NCI-H146 (cell line): ENCODE data around the gene AQP2.

ENCODE experiments used
- DNase-seq: peaks from one replicate; lab custom pipeline; 2025; lab: John Stamatoyannopoulos, UW

Gene AQP2

GRCh38 chr12:49950273-49951251, at the start of gene AQP2:
Gene AQP2, plus strand, starts transcription at chr12:49950737. Its CDS starts 94 bp downstream, at chr12:49950831.
- peak; percentile 12 for DNase-seq

GRCh38 chr12:49901026-49901425, 49.5 kb upstream of the AQP2 start:
- DNase-seq: no peak

- no peak for DNase-seq
Measured at GRCh38 chr12:49901986-49902385, 48.6 kb upstream of the AQP2 start.

DNA sequence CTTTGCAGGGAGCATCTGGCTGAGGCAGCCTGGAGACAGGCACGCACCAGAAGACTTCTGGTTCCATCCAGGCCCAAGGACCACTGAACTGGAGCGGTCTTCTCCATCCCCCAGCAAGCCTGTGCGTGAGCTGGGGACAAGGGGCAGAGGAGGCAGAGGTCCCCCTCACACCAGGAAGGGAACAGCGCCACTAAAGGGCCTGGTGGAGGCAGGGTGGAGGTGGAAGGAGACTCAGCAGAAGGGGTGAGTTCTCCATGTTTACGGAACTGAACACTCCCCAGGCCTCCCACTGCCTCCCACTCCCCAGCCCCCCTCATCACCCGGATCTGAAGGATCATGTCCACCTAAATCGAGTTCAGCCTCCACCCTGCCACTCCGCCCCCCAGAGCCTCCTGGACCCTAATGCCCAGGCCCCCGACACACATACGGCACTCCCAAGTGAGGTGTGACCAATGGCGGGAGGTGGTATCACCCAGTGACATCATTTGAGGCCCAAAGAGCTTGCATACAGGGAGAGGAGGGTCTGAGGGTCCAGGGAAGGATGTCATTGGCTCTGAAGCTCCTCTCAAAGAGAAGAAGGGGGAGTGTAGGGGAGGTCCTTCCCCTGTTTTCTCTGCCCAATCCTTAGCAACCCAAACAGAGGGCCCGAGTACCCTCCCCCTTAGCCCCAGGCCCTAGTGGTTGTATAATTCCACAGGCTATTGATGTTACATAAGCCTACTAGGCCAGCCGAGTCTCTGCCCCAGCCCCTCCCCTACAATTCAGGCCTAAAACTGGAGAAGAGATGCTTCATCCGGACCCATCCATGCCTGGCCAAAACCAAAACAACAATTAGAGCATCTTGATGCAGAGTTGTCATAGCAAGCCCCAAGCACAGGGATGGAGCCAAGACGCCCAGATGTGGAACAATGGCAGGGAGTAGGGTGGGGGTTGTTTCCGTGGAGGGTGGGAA, 47.9 kb upstream of the AQP2 start:
- DNase-seq: no peak

GRCh38 chr12:49903351-49903699, 47.2 kb upstream of the AQP2 start:
- no peak for DNase-seq

GRCh38 chr12:49903700-49904423, 46.7 kb upstream of the AQP2 start, which contains the start of gene FAIM2:
Gene FAIM2, minus strand, starts transcription at chr12:49903900. Its CDS starts 108 bp downstream, at chr12:49903792.
- DNase-seq: peak; percentile 85

DNA sequence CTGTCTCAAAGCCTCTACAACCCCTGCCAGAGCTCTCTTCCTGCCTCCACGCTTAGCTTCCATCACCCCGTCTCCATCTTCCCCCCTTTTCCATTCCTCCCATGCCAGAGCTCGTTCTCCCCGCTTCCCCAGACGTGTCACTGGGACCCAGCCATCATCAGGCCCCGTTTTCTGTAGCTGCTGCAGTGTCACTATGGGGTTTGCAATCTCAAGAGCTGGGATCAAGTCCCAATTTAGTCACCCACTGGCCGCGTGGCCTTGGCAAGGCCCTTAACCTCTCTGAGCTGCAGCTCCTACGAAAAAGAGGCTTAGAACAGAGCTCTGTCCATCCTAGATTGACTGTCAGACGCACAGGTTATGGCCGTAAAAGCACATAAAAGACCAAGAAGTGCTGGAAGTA, 45.9 kb upstream of the AQP2 start:
- DNase-seq: no peak

DNA sequence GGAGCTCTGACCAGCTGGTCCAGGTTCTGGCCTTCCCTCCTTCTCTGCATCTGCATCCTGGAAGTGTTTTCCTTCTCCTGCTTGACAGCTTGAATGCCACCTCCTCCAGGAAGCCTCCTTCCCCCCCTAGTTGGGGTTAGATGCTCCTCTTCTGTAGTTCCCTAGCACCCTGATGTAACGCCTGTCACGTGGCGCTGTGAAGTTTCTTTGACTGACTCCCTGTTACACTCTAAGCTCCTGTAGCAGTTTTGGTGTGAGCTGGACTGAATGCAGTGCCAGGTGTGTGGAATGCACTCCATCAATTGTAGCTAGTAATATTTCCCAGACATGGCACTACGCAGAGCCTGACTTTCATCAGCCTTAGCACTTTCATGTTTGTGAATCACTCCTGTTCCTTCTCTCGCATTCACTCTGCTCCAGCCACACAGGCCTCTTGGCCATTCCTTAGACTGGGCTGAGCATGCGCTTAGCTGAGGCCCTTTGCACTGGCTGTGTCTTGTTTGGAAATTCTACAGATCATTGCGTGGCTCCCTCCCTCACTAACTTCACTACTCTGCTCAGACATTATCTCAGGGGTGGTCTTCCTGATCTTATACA, 44.7 kb upstream of the AQP2 start:
- DNase-seq: no peak

DNA sequence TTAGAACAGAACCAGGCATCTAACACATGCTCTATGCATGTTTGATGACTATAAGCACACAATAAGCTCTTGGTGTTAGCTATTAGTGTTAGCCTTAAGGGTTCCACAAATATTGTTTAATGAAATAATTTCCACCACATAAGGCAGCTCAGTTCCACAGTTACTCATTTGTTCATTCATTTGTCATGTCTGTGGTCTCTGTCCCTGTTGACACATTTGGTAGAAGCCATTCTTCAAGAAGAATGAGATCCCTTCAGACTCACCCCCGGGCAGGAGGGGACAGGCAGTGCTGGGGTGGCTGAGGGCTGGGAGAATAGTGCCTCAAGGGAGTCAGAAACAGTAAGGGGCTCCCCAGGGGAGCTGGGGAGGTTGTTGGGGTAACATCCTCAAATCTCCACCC, 43.2 kb upstream of the AQP2 start:
- no peak for DNase-seq

- DNase-seq: no peak
Measured at GRCh38 chr12:49909356-49909755, 41.2 kb upstream of the AQP2 start.

GRCh38 chr12:49909826-49910225, 40.7 kb upstream of the AQP2 start:
- no peak for DNase-seq

- DNase-seq: no peak
Measured at GRCh38 chr12:49910331-49911212, 40.0 kb upstream of the AQP2 start.

- DNase-seq: no peak
Measured at GRCh38 chr12:49911213-49911605, 39.3 kb upstream of the AQP2 start.

GRCh38 chr12:49912345-49913255, 37.9 kb upstream of the AQP2 start:
- no peak for DNase-seq

DNA sequence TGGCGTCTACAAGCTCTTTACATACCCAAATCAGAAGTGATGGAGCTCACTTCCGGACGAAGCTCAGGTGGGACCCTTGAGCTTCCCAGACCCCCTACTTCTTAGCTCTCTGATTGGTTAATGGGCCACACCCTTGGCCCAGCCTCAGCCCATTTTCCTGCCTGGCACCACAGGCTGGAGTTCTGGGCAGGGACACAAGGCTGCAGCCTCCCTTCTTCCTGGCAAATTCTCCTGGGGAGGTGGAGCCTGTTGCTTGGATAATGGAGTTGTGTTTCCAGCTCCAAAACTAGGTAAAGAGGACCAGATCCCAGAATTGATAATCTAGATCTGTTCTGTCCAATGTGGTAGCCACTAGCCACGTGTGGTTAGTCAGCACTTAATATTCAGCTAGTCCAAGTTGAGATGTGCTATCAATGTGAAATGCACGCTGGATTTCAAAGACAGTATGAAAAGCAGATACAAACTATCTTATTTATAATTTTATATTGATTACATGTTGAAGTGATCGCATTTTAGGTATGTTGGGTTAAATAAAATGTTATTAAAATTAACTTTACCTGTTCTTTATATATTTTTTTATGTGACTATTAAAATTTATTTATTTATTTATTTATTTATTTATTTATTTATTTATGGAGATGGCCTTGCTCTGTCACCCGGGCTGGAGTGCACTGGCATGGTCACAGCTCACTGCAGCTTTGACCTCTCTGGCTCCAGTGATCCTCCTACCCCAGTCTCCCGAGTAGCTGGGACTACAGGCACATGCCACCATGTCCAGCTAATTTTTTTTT, 34.2 kb upstream of the AQP2 start:
- no peak for DNase-seq

DNA sequence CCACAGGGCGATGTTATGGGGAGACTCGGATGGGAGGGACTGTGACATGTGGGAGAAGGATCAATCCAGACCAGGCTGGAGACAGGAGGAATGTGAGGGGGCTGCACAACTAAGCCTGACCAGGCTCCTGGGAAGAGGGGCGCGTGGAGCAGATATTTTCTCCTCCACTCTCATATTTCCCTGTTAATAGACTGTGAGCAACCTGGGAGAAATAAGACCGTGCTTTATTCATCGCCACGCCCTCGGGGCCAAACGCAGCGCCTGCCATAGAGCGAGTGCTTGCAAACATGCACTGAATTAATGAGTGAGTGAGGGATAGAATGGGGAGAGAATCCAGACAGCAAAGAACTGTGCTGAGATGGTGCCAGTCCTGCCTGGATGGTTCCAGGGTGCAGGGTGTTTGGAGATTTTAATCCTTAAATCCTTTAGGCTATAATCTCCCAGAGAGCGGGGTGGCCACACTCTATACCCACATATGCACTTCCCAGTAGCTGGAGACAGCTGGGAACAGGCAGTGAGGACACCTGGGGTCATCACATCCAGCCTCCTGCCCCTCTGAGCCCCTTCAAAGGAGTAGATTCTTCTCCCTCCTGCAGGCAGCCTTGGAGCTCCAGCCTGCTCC, 33.3 kb upstream of the AQP2 start:
- DNase-seq: no peak

DNA sequence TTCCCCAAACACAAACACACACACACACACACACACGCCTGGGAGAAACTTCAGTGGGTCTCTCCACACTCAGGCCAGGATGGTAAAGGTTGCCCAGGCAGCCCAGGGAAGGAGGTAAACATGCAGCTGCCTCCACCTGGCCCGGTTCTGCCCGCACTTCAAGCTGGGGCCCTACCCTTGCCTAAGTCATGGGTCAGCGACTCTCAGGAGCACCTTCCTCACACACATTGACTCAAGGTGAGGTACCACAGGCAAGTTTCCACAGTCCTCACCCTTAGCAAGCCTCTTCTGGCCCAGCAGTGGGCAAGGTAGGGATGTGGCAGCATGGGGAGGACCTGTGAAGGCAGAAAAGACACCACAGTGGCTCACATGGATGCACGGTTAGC, 32.8 kb upstream of the AQP2 start:
- no peak for DNase-seq

DNA sequence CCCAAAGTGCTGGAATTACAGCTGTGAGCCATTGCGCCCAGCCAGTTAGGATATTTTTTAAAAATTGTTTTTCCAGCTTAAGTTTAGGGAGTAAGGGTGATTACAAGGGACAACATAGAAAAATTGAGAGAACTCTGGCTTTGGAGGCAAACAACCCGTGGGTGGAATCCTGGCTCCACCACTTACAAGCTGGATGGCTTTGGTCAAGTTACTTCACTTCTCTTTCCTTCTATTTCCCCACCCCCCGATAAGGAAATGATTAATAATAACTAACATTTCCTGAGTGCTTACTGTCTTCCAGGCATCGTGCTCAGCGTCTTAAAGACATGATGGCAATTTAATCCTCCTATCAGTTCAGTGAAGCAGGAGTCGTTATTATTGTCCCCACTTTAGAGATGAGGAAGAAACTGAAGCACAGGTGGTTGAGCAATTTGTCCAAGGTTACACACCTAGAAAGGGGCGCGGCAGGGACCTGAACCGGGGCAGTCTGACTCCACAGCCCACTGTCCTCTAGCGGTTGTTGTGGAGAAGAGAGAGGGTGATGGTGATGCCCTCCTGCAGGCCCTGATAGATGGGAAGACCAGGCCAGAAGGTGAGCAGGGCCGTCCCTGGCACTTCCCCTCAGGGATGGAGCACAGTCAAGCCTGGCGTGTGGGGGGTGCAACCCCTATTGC, 30.2 kb upstream of the AQP2 start:
- no peak for DNase-seq
